Thyroid gland (tissue), 4 donors: ENCODE measurements around the gene PROM1. TPM values are rescaled to one million over a fixed set of nuclear protein-coding genes. Genes with fewer than 3 reads are reported as not detected.

Experiments
- DNase-seq, 2 donors: peaks; one replicate each; pipeline ENCODE4 v3.0.0-alpha.2; 2019
- H3K27ac ChIP-seq, 3 donors: fragments of 200-600 bp; sonication (generic); 1 replicate in 2 of 3; 2 replicates in 1 of 3; pipeline ENCODE4 v1.5.1; 2016 to 2019; ENCODE audit warnings: mild to moderate bottlenecking in 1 of 3, moderate library complexity in 1 of 3
- H3K27me3 ChIP-seq: fragments of 200-600 bp; sonication (generic); one replicate; pipeline ENCODE4 v1.5.1; 2019
- H3K36me3 ChIP-seq, 2 donors: fragments of 200-600 bp; sonication (generic); one replicate each; pipeline ENCODE4 v1.5.1; 2016 to 2019
- H3K4me1 ChIP-seq, 2 donors: fragments of 200-600 bp; sonication (generic); one replicate each; pipeline ENCODE4 v1.5.1; 2017 to 2019
- H3K4me3 ChIP-seq, 3 donors: fragments of 200-600 bp; sonication (generic); replicated peaks in 1 of 3; 1 replicate in 2 of 3; 2 replicates in 1 of 3; pipeline ENCODE4 v1.5.1; 2016; ENCODE audit warnings: mild to moderate bottlenecking in 1 of 3
- H3K9me3 ChIP-seq: fragments of 200-600 bp; sonication (generic); one replicate; pipeline ENCODE4 v1.5.1; 2017
- POLR2A ChIP-seq, 2 donors: fragments of 450-650 bp; IDR thresholded peaks; one replicate each; pipeline ENCODE4 v1.6.1; 2017; ENCODE audit warnings: antibody characterized with exemption in 2 of 2, mild to moderate bottlenecking in 2 of 2, moderate library complexity in 1 of 2
- WGBS, 2 donors: methylation state at CpG; one replicate each; pipeline ENCODE4 v1.1.5; 2017; 5-methylcytosine and 5-hydroxymethylcytosine counted together
- intact Hi-C: fragments of 100-400 bp; cut with DNase I; formaldehyde crosslinking; loops from one replicate; pipeline ENCODE4 v1.15.1; 2023
- total RNA-seq, 4 donors: library from RNA; depleted of rRNA; stranded (reverse); fragments of >200 nt; gene quantifications; one replicate each; pipeline ENCODE4 v1.2.3, GENCODE V29; 2016
- TF ChIP-seq, protein P1 (sequence below), 6 experiments: fragments of 200-600 bp in 3 of 6; fragments of 450-650 bp in 3 of 6; sonication (generic) in 3 of 6; IDR thresholded peaks; one replicate each; pipeline ENCODE4 v1.5.1; 2016 to 2019; ENCODE audit warnings: antibody characterized with exemption in 6 of 6, mild to moderate bottlenecking in 2 of 6, inconsistent platforms in 1 of 6, moderate library complexity in 1 of 6

Gene PROM1
- total RNA-seq, 4 donors from 2014 or later = 0.67 to 9.9 (median 2.3) TPM

- peak in 1 of 2 donors; percentile 41 for DNase-seq
- Histone ChIP-seq H3K9me3 (no peaks in the 10 kb centered on the region), H3K27ac (no peak overlapping the region), H3K4me1 (no peaks in the 10 kb centered on the region), H3K27me3 (no peaks in the 10 kb centered on the region), H3K36me3 (no peaks in the 10 kb centered on the region), H3K4me3 (no peak overlapping the region)
- WGBS, 2 donors = 56 to 58% methylated on average over 11 of the region's 11 CpGs
- TF ChIP-seq POLR2A (IDR thresholded peaks at IDR 0.05) = no peak
- TF ChIP-seq, protein P1, sequence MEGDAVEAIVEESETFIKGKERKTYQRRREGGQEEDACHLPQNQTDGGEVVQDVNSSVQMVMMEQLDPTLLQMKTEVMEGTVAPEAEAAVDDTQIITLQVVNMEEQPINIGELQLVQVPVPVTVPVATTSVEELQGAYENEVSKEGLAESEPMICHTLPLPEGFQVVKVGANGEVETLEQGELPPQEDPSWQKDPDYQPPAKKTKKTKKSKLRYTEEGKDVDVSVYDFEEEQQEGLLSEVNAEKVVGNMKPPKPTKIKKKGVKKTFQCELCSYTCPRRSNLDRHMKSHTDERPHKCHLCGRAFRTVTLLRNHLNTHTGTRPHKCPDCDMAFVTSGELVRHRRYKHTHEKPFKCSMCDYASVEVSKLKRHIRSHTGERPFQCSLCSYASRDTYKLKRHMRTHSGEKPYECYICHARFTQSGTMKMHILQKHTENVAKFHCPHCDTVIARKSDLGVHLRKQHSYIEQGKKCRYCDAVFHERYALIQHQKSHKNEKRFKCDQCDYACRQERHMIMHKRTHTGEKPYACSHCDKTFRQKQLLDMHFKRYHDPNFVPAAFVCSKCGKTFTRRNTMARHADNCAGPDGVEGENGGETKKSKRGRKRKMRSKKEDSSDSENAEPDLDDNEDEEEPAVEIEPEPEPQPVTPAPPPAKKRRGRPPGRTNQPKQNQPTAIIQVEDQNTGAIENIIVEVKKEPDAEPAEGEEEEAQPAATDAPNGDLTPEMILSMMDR (IDR thresholded peaks at IDR 0.05) = no peak
- intact Hi-C loops = no loop called here
Observed at GRCh38 chr4:16056681-16057385, 27.0 kb downstream of the PROM1 start.

GRCh38 chr4:16055873-16056272 is 27.9 kb downstream of the PROM1 start:
- H3K27ac ChIP-seq = no peak overlapping the region
- H3K36me3 ChIP-seq = no peaks in the 10 kb centered on the region
- intact Hi-C loops = no loop called here
- DNase-seq = no peak
- H3K27me3 ChIP-seq = no peaks in the 10 kb centered on the region
- no peak overlapping the region for H3K4me3 ChIP-seq
- no peaks in the 10 kb centered on the region for H3K4me1 ChIP-seq
- TF ChIP-seq, protein P1 (IDR thresholded peaks at IDR 0.05) = no peak
- TF ChIP-seq POLR2A (IDR thresholded peaks at IDR 0.05) = no peak
- 51 to 74% methylated on average over 7 of the region's 7 CpGs for WGBS, 2 donors
- no peaks in the 10 kb centered on the region for H3K9me3 ChIP-seq

DNA sequence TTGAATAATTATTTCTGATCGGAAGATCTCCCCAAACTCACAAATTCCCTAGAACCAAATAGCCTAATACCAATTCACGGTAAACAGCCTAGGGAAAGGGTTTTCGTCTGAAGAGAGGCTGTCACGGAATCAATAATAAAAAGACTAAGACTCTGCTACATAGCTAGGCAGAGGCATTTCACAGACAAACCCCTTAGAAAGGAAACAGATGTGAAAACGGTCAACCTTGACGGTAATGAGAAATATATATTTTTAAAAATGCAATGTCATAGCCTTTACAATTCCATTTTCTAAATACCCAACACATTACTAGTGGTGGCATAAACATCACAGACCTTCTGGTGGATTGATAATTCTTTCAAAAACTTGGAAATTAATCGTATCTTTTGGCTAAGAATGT is 28.4 kb downstream of the PROM1 start:
- DNase-seq = no peak
- H3K4me1 ChIP-seq = no peaks in the 10 kb centered on the region
- no peaks in the 10 kb centered on the region for H3K9me3 ChIP-seq
- H3K27ac ChIP-seq = no peak overlapping the region
- H3K27me3 ChIP-seq = no peaks in the 10 kb centered on the region
- H3K4me3 ChIP-seq = no peak overlapping the region
- H3K36me3 ChIP-seq = no peaks in the 10 kb centered on the region
- TF ChIP-seq, protein P1 (IDR thresholded peaks at IDR 0.05) = no peak
- no peak for TF ChIP-seq POLR2A (IDR thresholded peaks at IDR 0.05)
- 81 to 89% methylated on average over 7 of the region's 7 CpGs for WGBS, 2 donors
- intact Hi-C loops = no loop called here

GRCh38 chr4:16052939-16053338 is 30.9 kb downstream of the PROM1 start:
- TF ChIP-seq, protein P1 (IDR thresholded peaks at IDR 0.05) = no peak
- TF ChIP-seq POLR2A (IDR thresholded peaks at IDR 0.05) = no peak
- H3K4me3 ChIP-seq = no peak overlapping the region
- no peaks in the 10 kb centered on the region for H3K36me3 ChIP-seq
- intact Hi-C loops = no loop called here
- no peak for DNase-seq
- H3K27me3 ChIP-seq = no peaks in the 10 kb centered on the region
- H3K27ac ChIP-seq = no peak overlapping the region
- WGBS, 2 donors = 86 to 95% methylated on average over 2 of the region's 2 CpGs
- no peaks in the 10 kb centered on the region for H3K9me3 ChIP-seq
- H3K4me1 ChIP-seq = no peaks in the 10 kb centered on the region

- H3K27ac ChIP-seq = no peak overlapping the region
- no peaks in the 10 kb centered on the region for H3K9me3 ChIP-seq
- H3K4me1 ChIP-seq = no peaks in the 10 kb centered on the region
- intact Hi-C loops = no loop called here
- no peaks in the 10 kb centered on the region for H3K27me3 ChIP-seq
- TF ChIP-seq POLR2A (IDR thresholded peaks at IDR 0.05) = no peak
- TF ChIP-seq, protein P1 (IDR thresholded peaks at IDR 0.05) = no peak
- no peak for DNase-seq
- WGBS, 2 donors = 94 to 96% methylated on average over 5 of the region's 5 CpGs
- H3K36me3 ChIP-seq = no peaks in the 10 kb centered on the region
- no peak overlapping the region for H3K4me3 ChIP-seq
Observed at GRCh38 chr4:16051980-16052379, 31.8 kb downstream of the PROM1 start.
